GM23338 (cell line): ENCODE results near the gene C1orf115. TPM values are rescaled to one million over a fixed set of nuclear protein-coding genes. Genes with fewer than 3 reads are reported as not detected.

Source experiments
- ATAC-seq: fragments of 200-7000 bp; cut with Tn5 transposase; 3 replicates; pipeline ENCODE4 v1.9.1; 2020
- DNase-seq: peaks from one replicate; pipeline ENCODE4 v3.0.0-alpha.2; 2015; ENCODE audit warnings: low spot score
- H2AFZ ChIP-seq: fragments of 200-600 bp; sonication (generic); 2 replicates; pipeline ENCODE4 v1.8.0; 2016; ENCODE audit warnings: antibody characterized with exemption, mild to moderate bottlenecking, moderate library complexity
- H3F3A ChIP-seq: fragments of 200-600 bp; sonication (generic); replicated peaks from 2 replicates; pipeline ENCODE4 v1.8.0; 2017; ENCODE audit warnings: antibody characterized with exemption, mixed run types, low read depth
- H3K27ac ChIP-seq: fragments of 200-600 bp; sonication (generic); 2 replicates; pipeline ENCODE4 v1.6.1; 2016; ENCODE audit warnings: low read depth
- H3K27me3 ChIP-seq: fragments of 200-600 bp; sonication (generic); 2 replicates; pipeline ENCODE4 v1.8.0; 2016; ENCODE audit warnings: mild to moderate bottlenecking, mixed run types, moderate library complexity; ENCODE audit not compliant: insufficient read depth
- H3K36me3 ChIP-seq: fragments of 200-600 bp; sonication (generic); 2 replicates; pipeline ENCODE4 v1.8.0; 2016; ENCODE audit warnings: mild to moderate bottlenecking; ENCODE audit not compliant: insufficient read depth
- H3K4me1 ChIP-seq: fragments of 200-600 bp; sonication (generic); 2 replicates; pipeline ENCODE4 v1.8.0; 2016; ENCODE audit warnings: mild to moderate bottlenecking, moderate library complexity; ENCODE audit not compliant: insufficient read depth
- H3K4me2 ChIP-seq: fragments of 200-600 bp; sonication (generic); 2 replicates; pipeline ENCODE4 v1.7.1; 2017; ENCODE audit warnings: mixed run types
- H3K4me3 ChIP-seq: fragments of 200-600 bp; sonication (generic); 2 replicates; pipeline ENCODE4 v1.6.1; 2016; ENCODE audit warnings: mixed run types
- H3K79me2 ChIP-seq: fragments of 200-600 bp; sonication (generic); replicated peaks from 2 replicates; pipeline ENCODE4 v1.8.0; 2017; ENCODE audit warnings: mild to moderate bottlenecking; ENCODE audit not compliant: insufficient read depth
- H3K9me2 ChIP-seq: fragments of 200-600 bp; sonication (generic); 2 replicates; pipeline ENCODE4 v1.8.0; 2017; ENCODE audit not compliant: insufficient read depth
- H4K20me1 ChIP-seq: fragments of 200-600 bp; sonication (generic); replicated peaks from 2 replicates; pipeline ENCODE4 v1.8.0; 2017; ENCODE audit warnings: mild to moderate bottlenecking; ENCODE audit not compliant: insufficient read depth
- H3K27ac Mint-ChIP-seq: 2 replicates; pipeline ENCODE4 v1.8.0; 2020; ENCODE audit warnings: inconsistent platforms, mild to moderate bottlenecking, moderate library complexity, mixed read lengths
- H3K27me3 Mint-ChIP-seq: 3 replicates; pipeline ENCODE4 v1.8.0; 2022; ENCODE audit warnings: low read depth, mild to moderate bottlenecking, moderate library complexity, mixed read lengths, inconsistent platforms; ENCODE audit not compliant: insufficient read depth, poor library complexity
- H3K36me3 Mint-ChIP-seq: 3 replicates; pipeline ENCODE4 v1.8.0; 2021; ENCODE audit warnings: low read depth, mild to moderate bottlenecking, inconsistent platforms, moderate library complexity, mixed read lengths
- H3K4me1 Mint-ChIP-seq: 3 replicates; pipeline ENCODE4 v1.8.0; 2020; ENCODE audit warnings: mild to moderate bottlenecking, inconsistent platforms, mixed read lengths
- H3K4me3 Mint-ChIP-seq: 3 replicates; pipeline ENCODE4 v1.8.0; 2021; ENCODE audit warnings: moderate library complexity, mild to moderate bottlenecking, inconsistent platforms, mixed read lengths
- H3K9me3 Mint-ChIP-seq: 3 replicates; pipeline ENCODE4 v1.8.0; 2020; ENCODE audit warnings: moderate library complexity, mild to moderate bottlenecking, inconsistent platforms, mixed read lengths
- CREB1 ChIP-seq: fragments of 250-450 bp; sonication (Bioruptor Pico); IDR thresholded peaks from 2 replicates; pipeline ENCODE4 v1.5.0; 2020; ENCODE audit warnings: low read depth, mild to moderate bottlenecking, moderate library complexity
- CTCF ChIP-seq, 2 experiments: fragments of 200-600 bp in 1 of 2; sonication (generic) in 1 of 2; conservative IDR thresholded peaks; 2 replicates each; pipeline versions ENCODE4 v1.5.1 to v1.6.1; 2016 to 2017; ENCODE audit warnings: antibody characterized with exemption in 2 of 2, low read depth in 2 of 2, mild to moderate bottlenecking in 2 of 2, moderate library complexity in 1 of 2
- ZNF114 ChIP-seq: fragments of 250-450 bp; sonication (Bioruptor Pico); IDR thresholded peaks from 2 replicates; pipeline ENCODE4 v1.5.0; 2020; ENCODE audit warnings: mild to moderate bottlenecking, moderate library complexity
- ZNF331 ChIP-seq: fragments of 250-450 bp; sonication (Bioruptor Pico); IDR thresholded peaks from 2 replicates; pipeline ENCODE4 v1.5.0; 2020; ENCODE audit warnings: low read depth, mild to moderate bottlenecking, moderate library complexity
- ZNF462 ChIP-seq: fragments of 250-450 bp; sonication (Bioruptor Pico); IDR thresholded peaks from 2 replicates; pipeline ENCODE4 v1.5.0; 2020; ENCODE audit warnings: mild to moderate bottlenecking, moderate library complexity
- polyA plus RNA-seq: library from polyadenylated mRNA; unstranded; fragments of >200 nt; fragmentation: Nextera tagmentation; extraction: Ambion mirVana; gene quantifications from 2 replicates; pipeline ENCODE4 v1.2.1, GENCODE V29; 2016
- total RNA-seq: library from RNA; depleted of rRNA; stranded (reverse); fragments of >200 nt; shearing (Covaris generic); gene quantifications from 2 replicates; pipeline ENCODE4 v1.2.3, GENCODE V29; 2014
- TF ChIP-seq, protein P1 (sequence below): IDR thresholded peaks from 2 replicates; pipeline ENCODE4 v1.6.1; 2016; ENCODE audit warnings: antibody characterized with exemption
- TF ChIP-seq, protein P2 (sequence below): IDR thresholded peaks from one replicate; pipeline ENCODE4 v1.6.1; 2018; ENCODE audit warnings: antibody characterized with exemption; ENCODE audit not compliant: unreplicated experiment

Gene C1orf115
- total and polyA plus RNA-seq, 2 experiments from 2014 or later = 2.5 to 6.0 TPM

- H3K4me3 Mint-ChIP-seq = no peak overlapping the region
- H4K20me1 ChIP-seq = 0 out of 2 replicates have a peak, but pooled peaks cover 3% of the 10 kb centered on the region
- DNase-seq = no peak
- H3K9me3 Mint-ChIP-seq = no peaks in the 10 kb centered on the region
- H2AFZ ChIP-seq = no peak overlapping the region
- H3K27ac Mint-ChIP-seq = no peak overlapping the region
- ATAC-seq = no peak
- H3K79me2 ChIP-seq = no peaks in the 10 kb centered on the region
- H3K27me3 ChIP-seq = peaks cover 25% of the 10 kb centered on the region
- no peak overlapping the region for H3K4me3 ChIP-seq
- H3K4me2 ChIP-seq = no peak overlapping the region
- no peak overlapping the region for H3K27ac ChIP-seq
- H3K4me1 Mint-ChIP-seq = peaks cover 3% of the 10 kb centered on the region; the same call in 2 of the 3 replicates
- no peak for TF ChIP-seq ZNF462 (CRISPR knock-in tag)
- TF ChIP-seq, protein P1, sequence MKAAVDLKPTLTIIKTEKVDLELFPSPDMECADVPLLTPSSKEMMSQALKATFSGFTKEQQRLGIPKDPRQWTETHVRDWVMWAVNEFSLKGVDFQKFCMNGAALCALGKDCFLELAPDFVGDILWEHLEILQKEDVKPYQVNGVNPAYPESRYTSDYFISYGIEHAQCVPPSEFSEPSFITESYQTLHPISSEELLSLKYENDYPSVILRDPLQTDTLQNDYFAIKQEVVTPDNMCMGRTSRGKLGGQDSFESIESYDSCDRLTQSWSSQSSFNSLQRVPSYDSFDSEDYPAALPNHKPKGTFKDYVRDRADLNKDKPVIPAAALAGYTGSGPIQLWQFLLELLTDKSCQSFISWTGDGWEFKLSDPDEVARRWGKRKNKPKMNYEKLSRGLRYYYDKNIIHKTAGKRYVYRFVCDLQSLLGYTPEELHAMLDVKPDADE = no peak
- TF ChIP-seq ZNF331 (CRISPR knock-in tag) = no peak
- TF ChIP-seq, protein P2, sequence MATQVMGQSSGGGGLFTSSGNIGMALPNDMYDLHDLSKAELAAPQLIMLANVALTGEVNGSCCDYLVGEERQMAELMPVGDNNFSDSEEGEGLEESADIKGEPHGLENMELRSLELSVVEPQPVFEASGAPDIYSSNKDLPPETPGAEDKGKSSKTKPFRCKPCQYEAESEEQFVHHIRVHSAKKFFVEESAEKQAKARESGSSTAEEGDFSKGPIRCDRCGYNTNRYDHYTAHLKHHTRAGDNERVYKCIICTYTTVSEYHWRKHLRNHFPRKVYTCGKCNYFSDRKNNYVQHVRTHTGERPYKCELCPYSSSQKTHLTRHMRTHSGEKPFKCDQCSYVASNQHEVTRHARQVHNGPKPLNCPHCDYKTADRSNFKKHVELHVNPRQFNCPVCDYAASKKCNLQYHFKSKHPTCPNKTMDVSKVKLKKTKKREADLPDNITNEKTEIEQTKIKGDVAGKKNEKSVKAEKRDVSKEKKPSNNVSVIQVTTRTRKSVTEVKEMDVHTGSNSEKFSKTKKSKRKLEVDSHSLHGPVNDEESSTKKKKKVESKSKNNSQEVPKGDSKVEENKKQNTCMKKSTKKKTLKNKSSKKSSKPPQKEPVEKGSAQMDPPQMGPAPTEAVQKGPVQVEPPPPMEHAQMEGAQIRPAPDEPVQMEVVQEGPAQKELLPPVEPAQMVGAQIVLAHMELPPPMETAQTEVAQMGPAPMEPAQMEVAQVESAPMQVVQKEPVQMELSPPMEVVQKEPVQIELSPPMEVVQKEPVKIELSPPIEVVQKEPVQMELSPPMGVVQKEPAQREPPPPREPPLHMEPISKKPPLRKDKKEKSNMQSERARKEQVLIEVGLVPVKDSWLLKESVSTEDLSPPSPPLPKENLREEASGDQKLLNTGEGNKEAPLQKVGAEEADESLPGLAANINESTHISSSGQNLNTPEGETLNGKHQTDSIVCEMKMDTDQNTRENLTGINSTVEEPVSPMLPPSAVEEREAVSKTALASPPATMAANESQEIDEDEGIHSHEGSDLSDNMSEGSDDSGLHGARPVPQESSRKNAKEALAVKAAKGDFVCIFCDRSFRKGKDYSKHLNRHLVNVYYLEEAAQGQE = no peak
- no peak for TF ChIP-seq ZNF114 (CRISPR knock-in tag)
- no peak for TF ChIP-seq CREB1 (CRISPR knock-in tag)
- TF ChIP-seq CTCF (conservative IDR thresholded peaks at IDR 0.05; ENCODE audit: low read depth in 2 of 2) = no peak
- H3F3A ChIP-seq = 0 out of 2 replicates have a peak, but pooled peaks cover 3% of the 10 kb centered on the region
- H3K4me1 ChIP-seq = 0 out of 2 replicates have a peak, but pooled peaks cover 7% of the 10 kb centered on the region
- H3K27me3 Mint-ChIP-seq = peaks cover 16% of the 10 kb centered on the region
- H3K36me3 Mint-ChIP-seq = peaks cover 3% of the 10 kb centered on the region; the same call in 1 of the 3 replicates
- peaks cover 11% of the 10 kb centered on the region; the same call in 1 of the 2 replicates for H3K9me2 ChIP-seq
- H3K36me3 ChIP-seq = no peaks in the 10 kb centered on the region
These were observed 4.8 kb downstream of the C1orf115 start for GRCh38 chr1:220694866-220695382.
